NB4 (cell line): ENCODE data around the gene DPP10.

Source experiments
- DNase-seq: peaks from one replicate; pipeline ENCODE4 v3.0.0; 2010; ENCODE audit warnings: low read depth
- H3K4me3 ChIP-seq: one replicate; pipeline ENCODE4 v1.5.1; 2011; ENCODE audit warnings: mild to moderate bottlenecking, low read depth, low read length, moderate library complexity
- CTCF ChIP-seq: IDR thresholded peaks from one replicate; pipeline ENCODE4 v1.5.1; 2012; ENCODE audit warnings: low read depth, low read length
- MAX ChIP-seq: IDR thresholded peaks from 2 replicates; pipeline ENCODE4 v1.6.1; 2011; ENCODE audit warnings: low read depth, low read length
- MYC ChIP-seq: IDR thresholded peaks from 2 replicates; pipeline ENCODE4 v1.6.1; 2011; ENCODE audit warnings: low read depth, low read length
- POLR2A ChIP-seq: IDR thresholded peaks from 2 replicates; pipeline ENCODE4 v1.6.1; 2011; ENCODE audit warnings: mild to moderate bottlenecking; ENCODE audit not compliant: insufficient read length; ENCODE audit errors: extremely low read depth

Gene DPP10

GRCh38 chr2:114457956-114458355 is 15.5 kb downstream of the DPP10 start:
- TF ChIP-seq MAX (no peak), CTCF (no peak), MYC (no peak), POLR2A (no peak)
- H3K4me3 ChIP-seq = no peak overlapping the region
- DNase-seq = no peak

DNA sequence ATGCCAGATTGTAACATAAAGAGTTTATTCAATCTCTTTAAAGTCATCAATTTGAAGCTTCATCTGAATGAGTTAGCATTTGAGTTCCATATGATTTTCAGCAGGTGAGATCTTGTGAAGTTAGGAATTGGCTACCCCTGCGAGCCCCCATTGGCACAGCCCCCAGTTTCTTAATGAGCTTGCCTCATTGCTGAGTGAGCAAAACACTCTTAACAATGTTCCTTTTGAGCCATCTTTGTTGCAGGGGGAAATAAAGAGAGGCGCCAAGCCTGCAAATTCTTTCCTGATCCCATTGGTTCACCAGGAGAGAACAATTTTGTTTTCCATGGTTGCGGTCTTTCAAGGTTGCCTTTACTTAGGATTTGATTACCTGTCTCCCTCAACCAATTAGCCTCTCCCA is 18.7 kb downstream of the DPP10 start:
- H3K4me3 ChIP-seq = no peak overlapping the region
- DNase-seq = no peak
- TF ChIP-seq CTCF (no peak), MAX (no peak), POLR2A (no peak), MYC (no peak)

GRCh38 chr2:114464961-114465706 is 22.7 kb downstream of the DPP10 start:
- TF ChIP-seq MYC (no peak), CTCF (no peak), MAX (no peak), POLR2A (no peak)
- no peak for DNase-seq
- no peak overlapping the region for H3K4me3 ChIP-seq

DNA sequence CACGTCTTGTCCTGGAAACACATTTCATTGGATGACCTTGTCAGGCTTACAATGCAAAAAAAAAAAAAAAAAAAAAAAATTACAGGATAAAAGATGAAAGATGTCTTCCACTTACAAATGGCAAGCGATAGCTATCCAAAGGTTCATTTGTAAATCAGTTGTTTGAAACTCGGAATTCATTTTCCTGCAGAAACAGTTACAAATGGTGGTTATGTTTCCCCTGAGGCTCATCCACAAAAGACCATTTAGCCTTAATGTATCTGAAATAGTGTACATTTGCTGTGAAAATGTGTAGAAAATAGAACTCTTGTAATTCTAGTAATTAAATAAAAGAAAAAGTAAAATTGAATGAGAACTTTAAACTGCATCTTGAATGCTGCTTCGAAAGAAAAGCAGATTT is 25.9 kb downstream of the DPP10 start:
- TF ChIP-seq POLR2A = no peak
- no peak for TF ChIP-seq MYC
- no peak for TF ChIP-seq MAX
- TF ChIP-seq CTCF = no peak
- no peak overlapping the region for H3K4me3 ChIP-seq
- DNase-seq = no peak

- DNase-seq = no peak
- TF ChIP-seq CTCF (no peak), MYC (no peak), MAX (no peak), POLR2A (no peak)
- H3K4me3 ChIP-seq = no peak overlapping the region
These were observed 29.8 kb downstream of the DPP10 start for GRCh38 chr2:114472246-114472645.

DNA sequence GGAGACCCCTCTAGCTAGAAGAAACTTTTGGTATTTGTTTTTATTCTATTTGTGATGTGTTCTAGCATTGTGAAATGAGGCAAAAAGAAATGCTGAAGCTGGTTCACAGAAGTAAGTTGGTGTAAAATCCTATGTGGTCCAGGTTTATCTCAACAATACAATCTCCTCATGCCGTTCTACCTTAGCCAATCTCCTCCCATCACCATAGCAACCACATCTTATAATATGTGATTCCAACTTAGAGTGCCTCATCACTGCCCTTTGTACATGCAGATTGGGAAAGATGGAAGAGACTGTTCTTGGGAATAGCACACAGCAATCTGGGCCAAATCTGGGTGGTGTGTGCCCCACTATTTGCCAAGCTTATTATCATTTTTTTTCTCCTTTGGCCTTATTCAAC is 30.3 kb downstream of the DPP10 start:
- TF ChIP-seq MYC (no peak), CTCF (no peak), MAX (no peak), POLR2A (no peak)
- no peak for DNase-seq
- H3K4me3 ChIP-seq = no peak overlapping the region
